Effector memory CD4-positive, alpha-beta T cell (primary cell): ENCODE measurements around the gene CEACAM20.
"Not testable (repeated sequence)": the region's sequence is repeated elsewhere in the genome, so short reads cannot be mapped to it uniquely, and the experiment has no call there.

Source experiments
- DNase-seq, 3 donors: peaks; one replicate each; pipeline ENCODE4 v3.0.0-alpha.2; 2020
- H3K27ac ChIP-seq: 2 replicates; pipeline ENCODE4 v1.7.0; 2013; ENCODE audit warnings: mild to moderate bottlenecking, low read length, moderate library complexity; ENCODE audit not compliant: insufficient read depth, poor library complexity, severe bottlenecking
- H3K27me3 ChIP-seq: replicated peaks from 2 replicates; pipeline ENCODE4 v1.7.0; 2013; ENCODE audit warnings: mild to moderate bottlenecking, low read length; ENCODE audit not compliant: insufficient read depth, control insufficient read depth, poor library complexity, severe bottlenecking
- H3K36me3 ChIP-seq: 2 replicates; pipeline ENCODE4 v1.7.0; 2013; ENCODE audit warnings: mild to moderate bottlenecking, low read length, moderate library complexity; ENCODE audit not compliant: control insufficient read depth, insufficient read depth
- H3K4me1 ChIP-seq: 2 replicates; pipeline ENCODE4 v1.7.0; 2013; ENCODE audit warnings: low read length, mild to moderate bottlenecking; ENCODE audit not compliant: control insufficient read depth, insufficient read depth, poor library complexity, severe bottlenecking
- H3K4me3 ChIP-seq: 2 replicates; pipeline ENCODE4 v1.7.0; 2013; ENCODE audit warnings: low read length, low read depth, mild to moderate bottlenecking; ENCODE audit not compliant: insufficient read depth, poor library complexity, severe bottlenecking
- H3K9me3 ChIP-seq: 2 replicates; pipeline ENCODE4 v1.7.0; 2013; ENCODE audit warnings: mild to moderate bottlenecking, low read length, moderate library complexity; ENCODE audit not compliant: control insufficient read depth

The CEACAM20 gene

GRCh38 chr19:44550976-44551375 lies 21.5 kb upstream of the CEACAM20 start:
- DNase-seq, result not testable (repeated sequence)

GRCh38 chr19:44549507-44549906 lies 20.0 kb upstream of the CEACAM20 start:
- Histone ChIP-seq H3K4me3 (no peak overlapping the region), H3K27me3 (no peaks in the 10 kb centered on the region), H3K9me3 (no peaks in the 10 kb centered on the region), H3K36me3 (no peaks in the 10 kb centered on the region), H3K27ac (no peak overlapping the region), H3K4me1 (no peaks in the 10 kb centered on the region)
- DNase-seq, result no peak

More at GRCh38 chr19:44550976-44551375, 21.5 kb upstream of the CEACAM20 start:
- not testable (repeated sequence) for H3K4me1 ChIP-seq, H3K27me3 ChIP-seq, H3K36me3 ChIP-seq, H3K4me3 ChIP-seq, H3K27ac ChIP-seq, H3K9me3 ChIP-seq

DNA sequence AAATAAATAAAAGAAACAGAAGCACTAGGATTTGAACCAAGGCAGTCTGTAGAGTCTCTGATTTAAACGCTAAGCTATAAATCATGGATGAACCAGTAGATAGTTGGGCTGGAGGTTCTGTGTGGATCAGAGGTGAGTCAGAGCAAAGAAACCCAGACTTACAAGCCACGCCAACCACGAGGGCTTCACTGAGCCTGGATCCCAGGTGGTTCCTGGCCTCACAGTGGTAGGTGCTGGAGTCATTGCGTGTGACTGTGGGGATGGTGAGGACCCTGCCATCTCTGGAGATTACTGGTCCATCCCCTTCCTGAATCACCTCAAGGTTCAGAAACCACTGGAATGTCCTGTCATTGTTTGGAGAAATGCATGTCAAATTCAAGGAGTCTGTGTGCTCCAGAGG lies 19.3 kb upstream of the CEACAM20 start:
- Histone ChIP-seq H3K27me3 (no peaks in the 10 kb centered on the region), H3K4me3 (no peak overlapping the region), H3K27ac (no peak overlapping the region), H3K36me3 (no peaks in the 10 kb centered on the region), H3K4me1 (no peaks in the 10 kb centered on the region), H3K9me3 (no peaks in the 10 kb centered on the region)
- DNase-seq, result no peak

- Histone ChIP-seq H3K4me3 (no peak overlapping the region), H3K4me1 (no peaks in the 10 kb centered on the region), H3K27ac (no peak overlapping the region), H3K27me3 (no peaks in the 10 kb centered on the region), H3K36me3 (no peaks in the 10 kb centered on the region), H3K9me3 (no peaks in the 10 kb centered on the region)
- DNase-seq, result no peak
Measured at GRCh38 chr19:44544031-44544430, 14.6 kb upstream of the CEACAM20 start.

- no peak overlapping the region for H3K4me3 ChIP-seq
- no peaks in the 10 kb centered on the region for H3K36me3 ChIP-seq
- H3K27me3 ChIP-seq, result no peaks in the 10 kb centered on the region
- no peaks in the 10 kb centered on the region for H3K9me3 ChIP-seq
- no peak for DNase-seq
- H3K4me1 ChIP-seq, result no peaks in the 10 kb centered on the region
- H3K27ac ChIP-seq, result no peak overlapping the region
Measured at GRCh38 chr19:44542671-44543070, 13.2 kb upstream of the CEACAM20 start.

DNA sequence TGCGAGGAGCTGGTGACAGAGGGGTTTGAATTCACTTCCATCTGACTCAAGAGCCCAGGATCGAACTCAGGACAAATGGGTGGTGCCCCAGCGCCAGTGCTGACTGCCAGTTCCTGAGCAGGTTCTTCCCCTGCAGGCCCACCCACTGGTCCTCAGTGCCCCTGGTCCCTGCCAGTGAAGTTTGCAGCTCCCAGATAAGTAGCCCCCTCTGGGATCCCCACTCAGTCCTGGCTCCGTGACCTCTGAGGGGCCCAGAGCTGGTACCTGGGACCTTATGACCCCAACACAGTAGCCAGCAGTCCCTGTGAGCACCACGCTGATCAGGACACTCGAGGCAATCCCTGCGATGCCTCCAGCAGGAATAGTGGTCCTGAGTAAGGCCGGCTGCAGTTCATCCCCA lies 11.3 kb upstream of the CEACAM20 start:
- Histone ChIP-seq H3K4me1 (no peaks in the 10 kb centered on the region), H3K36me3 (no peaks in the 10 kb centered on the region), H3K27me3 (no peaks in the 10 kb centered on the region)

DNA sequence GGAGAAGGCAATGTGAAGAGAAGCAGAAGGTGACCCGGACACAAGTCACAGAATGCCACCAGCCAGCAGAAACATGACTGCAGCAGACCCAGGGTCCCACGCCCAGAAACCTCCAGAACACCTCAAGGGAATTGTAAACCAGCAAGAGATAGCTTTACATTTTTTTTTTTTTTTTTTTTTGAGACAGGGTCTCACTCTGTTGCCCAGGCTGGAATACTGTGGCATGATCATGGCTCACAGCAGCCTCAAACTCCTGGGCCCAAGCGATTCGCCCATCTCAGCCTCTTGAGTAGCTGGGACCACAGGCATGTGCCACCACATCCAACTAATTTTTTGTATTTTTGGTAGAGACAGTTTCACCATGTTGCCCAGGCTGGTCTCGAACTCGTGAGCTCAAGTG lies 10.5 kb upstream of the CEACAM20 start:
- Histone ChIP-seq H3K27ac (no peak overlapping the region), H3K36me3 (no peaks in the 10 kb centered on the region), H3K4me3 (no peak overlapping the region), H3K9me3 (no peaks in the 10 kb centered on the region), H3K27me3 (no peaks in the 10 kb centered on the region), H3K4me1 (no peaks in the 10 kb centered on the region)
- DNase-seq, result no peak

More for the DNA sequence above, 11.3 kb upstream of the CEACAM20 start:
- Histone ChIP-seq H3K9me3 (no peaks in the 10 kb centered on the region), H3K27ac (no peak overlapping the region), H3K4me3 (no peak overlapping the region)
- no peak for DNase-seq

DNA sequence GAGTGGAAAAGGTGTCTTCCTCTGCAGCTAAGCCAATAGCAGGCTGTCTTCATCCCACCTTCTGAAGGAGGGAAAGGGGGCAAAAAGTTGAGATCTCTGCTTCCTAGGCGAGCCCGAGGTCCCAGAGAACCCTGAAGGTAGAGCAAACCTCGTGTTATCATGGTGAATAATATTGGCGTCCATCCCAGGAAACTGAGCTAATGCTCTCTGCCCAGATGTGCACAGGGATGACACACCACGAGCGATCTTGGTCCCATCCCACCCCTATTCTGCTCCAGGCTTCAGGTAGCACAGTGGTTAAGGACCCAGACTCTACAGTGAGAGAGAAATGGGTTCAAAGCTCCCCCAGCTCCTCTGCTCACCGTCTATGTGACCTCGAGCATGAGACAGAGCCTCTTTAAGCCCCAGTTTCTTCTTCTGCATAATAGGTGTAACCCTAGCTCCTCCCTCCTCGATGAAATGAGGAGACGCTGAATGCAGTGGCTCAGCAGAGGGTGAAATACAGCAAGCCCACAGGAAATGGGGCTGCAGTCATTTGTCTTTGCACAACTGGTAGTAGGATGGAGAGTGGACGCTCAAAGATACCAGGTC lies 9.9 kb upstream of the CEACAM20 start:
- DNase-seq, result no peak
- no peak overlapping the region for H3K27ac ChIP-seq
- H3K9me3 ChIP-seq, result no peaks in the 10 kb centered on the region
- H3K4me1 ChIP-seq, result no peaks in the 10 kb centered on the region
- no peaks in the 10 kb centered on the region for H3K27me3 ChIP-seq
- no peak overlapping the region for H3K4me3 ChIP-seq
- H3K36me3 ChIP-seq, result no peaks in the 10 kb centered on the region

DNA sequence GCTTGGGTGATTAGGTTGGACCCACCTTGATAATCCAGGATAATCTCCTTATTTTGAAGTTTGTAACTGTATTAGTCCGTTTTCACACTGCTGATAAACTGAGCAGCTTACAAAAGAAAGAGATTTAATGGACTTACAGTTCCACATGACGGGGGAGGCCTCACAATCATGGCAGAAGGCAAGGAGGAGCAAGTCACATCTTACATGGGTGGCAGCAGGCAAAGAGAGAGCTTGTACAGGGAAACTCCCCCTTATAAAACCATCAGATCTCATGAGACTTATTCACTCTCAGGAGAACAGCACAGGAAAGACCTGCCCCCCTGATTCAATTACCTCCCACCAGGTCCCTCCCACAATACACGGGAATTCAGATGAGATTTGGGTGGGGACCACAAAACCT lies 5.9 kb upstream of the CEACAM20 start:
- H3K4me3 ChIP-seq, H3K36me3 ChIP-seq, H3K4me1 ChIP-seq, H3K27me3 ChIP-seq, H3K27ac ChIP-seq, DNase-seq, H3K9me3 ChIP-seq: not testable (repeated sequence)

- Histone ChIP-seq H3K9me3 (no peaks in the 10 kb centered on the region), H3K4me1 (no peaks in the 10 kb centered on the region), H3K36me3 (no peaks in the 10 kb centered on the region), H3K27me3 (no peaks in the 10 kb centered on the region), H3K27ac (no peak overlapping the region), H3K4me3 (no peak overlapping the region)
- DNase-seq, result no peak
Measured at GRCh38 chr19:44532819-44533218, 3.3 kb upstream of the CEACAM20 start.
